CD4-positive, alpha-beta T cell treated with Interleukin-4 for 4 hours (primary cell): ENCODE data around the gene SDF2L1.
"Not testable (repeated sequence)": the region's sequence is repeated elsewhere in the genome, so short reads cannot be mapped to it uniquely, and the experiment has no call there.

Experiments used
- DNase-seq: peaks from one replicate; pipeline ENCODE4 v3.0.0-alpha.2; 2020

SDF2L1 gene

GRCh38 chr22:21665047-21665851 lies 23.1 kb downstream of the SDF2L1 start:
- DNase-seq: no peak

- DNase-seq: no peak
Measured at GRCh38 chr22:21666786-21667185, 24.7 kb downstream of the SDF2L1 start.

GRCh38 chr22:21669026-21669425 lies 26.9 kb downstream of the SDF2L1 start:
- DNase-seq: no peak

DNA sequence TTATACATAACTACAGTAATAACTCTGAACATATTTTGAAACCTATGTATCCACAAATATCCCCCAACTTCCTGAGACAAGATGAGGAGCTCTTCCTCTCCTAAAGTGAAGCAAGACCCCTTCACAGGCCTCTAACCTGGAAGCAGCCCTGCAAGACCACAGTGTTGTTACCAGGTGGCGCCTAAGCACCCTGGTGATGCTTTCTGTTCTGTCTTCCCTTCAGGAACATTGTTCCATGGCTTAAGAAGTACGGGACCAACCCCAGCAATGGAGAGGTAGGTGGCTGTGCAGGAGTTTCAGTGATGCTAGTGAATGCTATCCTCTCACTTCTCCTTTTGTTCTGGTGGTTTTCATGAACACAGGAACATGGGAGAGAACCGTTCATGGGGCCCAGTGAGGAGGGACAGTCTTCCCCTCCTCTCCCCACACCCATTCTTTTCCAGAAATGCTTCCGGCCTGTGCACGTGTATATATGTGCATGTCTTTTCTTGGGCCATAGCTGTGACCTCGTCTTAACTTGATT lies 30.1 kb downstream of the SDF2L1 start:
- no peak for DNase-seq

DNA sequence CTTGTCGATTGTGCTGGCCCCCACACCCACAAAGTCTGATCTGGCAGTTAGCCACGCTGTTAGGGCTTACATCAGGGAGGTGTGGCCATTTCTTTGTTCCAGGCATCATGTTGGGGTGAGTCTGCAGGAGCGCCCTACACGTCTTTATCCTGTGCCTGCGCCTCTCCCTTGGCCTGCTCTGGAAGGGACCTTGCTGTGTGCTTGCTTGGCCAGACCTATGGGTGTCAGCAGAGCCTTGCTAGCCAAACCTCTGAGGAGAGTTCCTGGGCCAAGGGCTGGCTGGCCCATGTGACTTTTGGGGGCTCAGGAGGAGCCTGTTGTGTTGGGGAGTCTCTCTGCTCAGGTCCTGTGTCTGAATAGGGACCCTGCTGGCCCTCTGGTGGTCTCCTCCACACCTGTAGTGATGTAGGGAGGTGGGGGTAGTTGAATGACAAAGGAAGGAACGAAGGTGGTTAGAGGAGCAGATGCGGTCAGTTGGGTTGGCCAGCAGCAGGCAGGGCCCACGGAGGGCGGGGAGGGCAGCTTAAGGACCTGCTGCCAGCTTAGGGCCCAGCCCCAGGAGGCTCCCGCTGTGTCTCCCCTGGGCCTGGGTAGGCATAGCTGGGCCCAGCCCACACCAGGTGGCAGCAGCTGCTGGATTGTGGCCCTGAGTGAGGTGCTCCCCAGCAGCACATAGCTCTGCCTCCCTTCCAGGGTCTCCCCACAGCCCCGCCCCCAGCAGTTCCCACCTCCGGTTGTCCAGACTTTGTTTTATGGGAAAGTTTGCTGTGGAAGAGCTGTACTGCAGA lies 31.6 kb downstream of the SDF2L1 start:
- DNase-seq: no peak

- no peak for DNase-seq
Measured at GRCh38 chr22:21674638-21675245, 32.6 kb downstream of the SDF2L1 start.

- no peak for DNase-seq
Measured at GRCh38 chr22:21677606-21678443, 35.7 kb downstream of the SDF2L1 start.

GRCh38 chr22:21678842-21679241 lies 36.7 kb downstream of the SDF2L1 start:
- DNase-seq: not testable (repeated sequence)

DNA sequence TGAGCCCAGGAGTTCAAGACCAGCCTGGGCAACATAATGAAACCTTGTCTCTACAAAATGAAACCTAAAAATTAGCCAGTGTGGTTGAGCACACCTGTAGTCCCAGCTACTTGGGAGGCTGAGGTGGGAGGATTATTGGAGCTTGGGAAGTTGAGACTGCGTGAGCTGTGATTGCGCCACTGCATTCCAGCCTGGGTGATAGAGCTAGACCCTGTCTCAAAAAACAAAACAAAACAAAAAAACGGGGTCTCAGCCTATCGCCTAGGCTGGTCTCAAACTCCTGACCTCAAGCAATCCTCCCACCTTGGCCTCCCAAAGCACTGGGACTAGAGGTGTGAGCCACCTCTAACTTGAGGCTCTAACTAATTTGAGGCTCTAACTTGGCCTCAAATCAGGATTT lies 37.3 kb downstream of the SDF2L1 start:
- DNase-seq: no peak

DNA sequence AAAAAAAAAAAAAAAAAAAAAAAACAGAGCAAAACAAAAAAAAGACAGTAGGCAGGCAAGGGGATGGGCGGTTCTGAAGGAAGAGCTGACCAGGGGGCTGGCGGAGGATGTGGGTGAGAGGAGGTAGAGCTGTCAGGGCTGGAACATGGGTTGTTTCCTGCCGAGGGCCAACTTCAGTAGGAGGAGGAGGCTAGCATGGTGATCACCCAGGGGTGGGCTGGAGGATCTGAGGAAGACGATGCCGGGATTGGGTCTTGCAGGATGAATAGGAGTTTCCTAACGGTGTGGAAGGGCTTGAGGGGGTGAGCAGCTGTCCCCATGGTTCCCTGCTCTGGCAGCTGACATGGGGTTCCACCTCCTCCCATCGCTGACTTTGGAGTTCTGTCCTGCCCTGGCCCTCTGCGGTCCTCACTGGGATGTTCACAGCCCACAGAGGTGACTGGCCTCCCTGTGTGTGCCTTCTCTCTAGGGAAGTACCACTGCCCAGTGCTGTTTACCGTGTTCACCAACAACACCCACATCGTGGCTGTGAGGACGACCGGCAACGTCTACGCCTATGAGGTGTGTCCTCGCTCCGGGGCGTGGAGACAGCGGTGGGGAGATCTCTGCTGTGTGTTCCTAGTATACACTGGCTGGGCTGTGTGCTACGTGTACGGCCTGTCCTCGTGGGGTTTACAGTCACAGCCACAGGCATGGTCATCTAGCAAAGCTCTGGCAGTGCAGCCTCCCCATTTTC lies 38.9 kb downstream of the SDF2L1 start:
- DNase-seq: no peak

DNA sequence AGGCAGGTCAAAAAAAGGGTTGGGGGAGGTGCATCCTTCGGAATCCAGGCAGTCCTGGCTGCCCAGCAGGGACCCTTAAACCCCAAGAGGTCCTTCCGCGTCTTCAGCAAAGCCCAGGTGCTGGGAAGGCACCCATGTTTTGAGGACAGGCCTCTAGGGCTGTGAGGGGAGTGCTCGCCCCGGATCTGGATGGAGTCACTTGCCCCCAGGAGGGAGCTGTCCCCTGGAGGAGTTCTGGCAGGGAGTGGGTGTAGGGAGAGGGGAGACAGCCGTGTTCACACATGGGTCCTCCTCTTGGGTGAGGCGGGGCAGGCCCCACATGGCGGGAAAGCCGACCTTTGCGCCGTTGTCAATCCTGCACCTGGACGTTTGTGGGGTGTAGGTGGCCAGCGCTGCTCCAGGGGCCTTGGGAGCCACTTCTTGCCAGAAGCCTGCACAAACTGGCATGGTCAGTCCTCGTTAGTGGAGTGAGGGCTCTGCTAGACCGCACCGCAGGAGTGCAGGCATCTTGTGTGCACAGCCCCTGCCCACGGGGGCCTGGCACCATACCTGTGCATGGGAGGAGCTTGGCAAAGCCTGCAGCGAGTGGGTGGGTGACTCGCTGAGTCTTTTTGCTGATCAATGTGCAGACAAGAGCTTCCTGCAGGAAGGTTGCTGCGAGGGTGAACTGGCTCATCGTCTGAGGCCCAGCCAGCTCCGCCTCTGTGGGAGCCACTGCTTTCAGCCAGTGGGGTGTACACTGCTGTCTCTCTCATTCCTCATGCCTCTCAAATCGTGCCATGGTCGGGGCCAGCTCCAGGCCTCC lies 39.7 kb downstream of the SDF2L1 start:
- no peak for DNase-seq

GRCh38 chr22:21682385-21683175 lies 40.5 kb downstream of the SDF2L1 start:
- no peak for DNase-seq

DNA sequence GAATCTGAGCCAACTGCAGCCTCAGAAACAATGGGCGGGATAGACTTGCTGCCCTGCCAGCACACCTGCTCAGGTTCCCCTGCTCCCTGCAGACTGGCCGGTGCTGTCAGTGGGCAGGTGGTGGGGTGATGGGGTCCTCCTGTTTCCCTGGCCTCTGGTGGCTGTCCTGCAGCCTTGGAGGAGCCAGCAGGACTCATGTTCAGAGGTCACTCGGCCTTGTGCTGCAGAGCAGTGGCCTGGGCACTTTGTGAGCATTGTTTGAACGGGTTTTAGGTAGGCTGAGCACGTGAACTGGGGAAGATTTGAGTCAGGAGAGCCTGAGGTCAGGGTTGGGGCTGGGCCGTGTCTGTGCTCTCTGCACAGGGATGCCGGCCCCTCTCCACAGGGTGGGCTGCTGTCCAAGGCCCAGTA lies 41.3 kb downstream of the SDF2L1 start:
- no peak for DNase-seq

DNA sequence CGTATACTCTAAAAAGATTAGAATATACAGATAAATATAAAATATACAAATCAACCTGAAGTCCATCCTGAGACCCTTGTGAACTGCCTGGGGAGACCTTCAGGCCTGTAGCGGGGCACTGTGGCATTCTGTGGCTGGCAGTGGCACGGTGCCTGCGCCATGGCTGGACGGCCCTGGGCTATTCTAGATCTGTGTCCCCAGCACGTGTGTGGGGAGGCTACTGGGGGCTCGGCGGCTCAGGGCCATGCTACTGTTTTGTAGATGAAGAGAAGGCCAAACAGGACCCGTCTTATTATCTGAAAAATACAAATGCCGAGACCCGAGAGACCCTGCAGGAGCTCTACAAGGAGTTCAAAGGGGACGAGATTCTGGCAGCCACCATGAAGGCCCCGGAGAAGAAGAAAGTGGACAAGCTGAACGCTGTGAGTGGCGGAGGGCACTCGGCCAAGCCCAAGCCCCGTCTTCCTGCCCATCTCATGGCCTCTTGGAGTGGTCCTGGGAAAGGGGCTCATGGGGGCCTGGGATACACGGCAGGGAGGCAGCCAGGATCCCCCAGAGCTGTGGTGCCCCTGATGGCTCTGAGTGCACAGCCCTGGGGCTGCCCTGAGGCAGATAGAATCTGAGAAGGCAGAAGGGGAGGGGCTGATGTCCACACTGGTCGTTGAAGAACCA lies 42.5 kb downstream of the SDF2L1 start:
- no peak for DNase-seq

DNA sequence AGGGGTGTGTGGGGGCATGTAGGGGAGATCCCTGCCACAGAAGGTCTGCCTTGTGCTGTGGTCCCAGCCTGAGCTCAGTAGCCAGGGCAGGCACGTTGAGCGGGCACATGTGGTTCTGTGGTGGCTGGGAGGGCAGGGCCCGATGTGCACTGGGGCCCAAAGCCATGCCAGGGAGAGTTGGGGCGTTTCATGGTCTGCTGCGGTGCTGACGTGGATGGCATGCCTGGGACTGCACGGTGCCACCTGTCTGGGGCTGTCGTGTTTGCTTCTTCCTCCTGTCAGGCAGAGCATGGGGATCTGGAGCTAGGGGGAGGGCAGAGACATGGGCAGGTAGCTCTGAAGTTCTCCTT lies 43.0 kb downstream of the SDF2L1 start:
- no peak for DNase-seq

DNA sequence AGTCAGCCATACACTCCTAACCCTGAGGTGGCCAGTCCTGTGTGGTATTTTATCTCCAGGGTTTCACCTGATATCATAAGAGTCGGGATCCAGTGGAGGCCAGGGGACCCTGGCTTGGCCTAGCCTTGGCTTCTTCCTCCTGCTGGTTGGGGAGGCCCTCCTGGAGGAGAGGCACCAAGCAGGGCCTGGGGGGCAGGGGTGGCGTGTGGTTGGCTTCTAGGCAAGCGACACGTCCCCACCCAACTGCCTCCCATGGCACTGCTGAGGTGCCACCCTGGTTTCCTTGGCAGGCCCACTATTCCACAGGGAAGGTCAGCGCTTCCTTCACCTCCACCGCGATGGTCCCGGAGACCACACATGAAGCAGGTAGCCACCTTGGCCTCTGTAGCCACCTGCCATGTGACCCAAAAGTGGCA lies 44.1 kb downstream of the SDF2L1 start:
- no peak for DNase-seq

DNA sequence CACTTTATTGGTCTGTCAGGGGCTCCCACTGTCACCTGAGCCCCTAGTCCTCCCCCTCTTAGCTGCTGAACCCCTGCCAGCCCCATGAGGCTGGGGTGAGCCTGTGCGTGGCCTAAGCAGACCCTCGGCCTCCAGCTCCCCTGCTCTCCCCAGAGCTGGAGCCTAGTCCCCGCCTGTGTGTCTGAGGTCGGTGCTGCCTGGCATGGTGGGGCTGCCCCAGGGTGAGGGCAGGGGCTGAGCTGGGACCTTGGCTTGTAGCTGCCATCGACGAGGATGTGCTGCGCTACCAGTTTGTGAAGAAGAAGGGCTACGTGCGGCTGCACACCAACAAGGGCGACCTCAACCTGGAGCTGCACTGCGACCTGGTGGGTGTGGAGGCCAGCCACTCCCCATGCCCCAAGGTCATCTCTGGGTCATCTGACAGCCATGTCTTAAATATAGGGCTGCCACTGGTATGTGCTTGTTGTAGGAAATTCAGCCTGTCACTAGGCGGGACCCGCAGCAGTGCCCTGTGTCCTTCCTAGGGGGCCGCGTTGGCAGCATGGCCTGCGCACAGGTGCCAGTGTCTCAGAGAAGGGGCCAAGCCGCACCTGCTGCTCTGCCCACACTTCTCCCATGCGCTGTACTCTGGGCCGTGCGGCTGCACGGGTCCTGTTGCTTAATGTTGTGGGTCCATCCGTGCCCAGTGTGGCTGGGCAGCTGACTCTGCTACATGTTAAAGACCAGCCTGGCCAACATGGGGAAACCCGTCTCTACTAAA lies 44.7 kb downstream of the SDF2L1 start:
- no peak for DNase-seq

GRCh38 chr22:21687685-21688259 lies 45.7 kb downstream of the SDF2L1 start:
- DNase-seq: no peak

GRCh38 chr22:21688341-21688705 lies 46.2 kb downstream of the SDF2L1 start:
- DNase-seq: no peak
